ENCODE data around the gene TCEA2.
A peak's percentile ranks its signal among the peaks of the same experiment; 100 is the strongest.

Gene TCEA2

GRCh38 chr20:64062276-64062595 lies 762 bp upstream of the TCEA2 start:
- peaks cover 1% of the 10 kb centered on the region for H3K36me3 Mint-ChIP-seq (ENCODE audit: low read depth)
- no peak overlapping the region for H3K27ac Mint-ChIP-seq
- H3K9me3 Mint-ChIP-seq = no peaks in the 10 kb centered on the region
- no peaks in the 10 kb centered on the region for H3K27me3 Mint-ChIP-seq (ENCODE audit: low read depth)
- H3K4me1 Mint-ChIP-seq (ENCODE audit: low read depth) = peaks cover 46% of the 10 kb centered on the region
- no peak overlapping the region for H3K4me3 Mint-ChIP-seq

GRCh38 chr20:64063389-64064144 lies 569 bp downstream of the TCEA2 start:
- Mint-ChIP-seq H3K4me3 (peak overlapping the region; percentile 85), H3K4me1 (ENCODE audit: low read depth) (peaks cover 47% of the 10 kb centered on the region), H3K36me3 (ENCODE audit: low read depth) (peaks cover 1% of the 10 kb centered on the region), H3K9me3 (no peaks in the 10 kb centered on the region), H3K27ac (peak overlapping the region; percentile 81), H3K27me3 (ENCODE audit: low read depth) (no peaks in the 10 kb centered on the region)

- H3K27me3 Mint-ChIP-seq (ENCODE audit: low read depth) = no peaks in the 10 kb centered on the region
- peak overlapping the region; percentile 85 for H3K4me3 Mint-ChIP-seq
- peaks cover 47% of the 10 kb centered on the region for H3K4me1 Mint-ChIP-seq (ENCODE audit: low read depth)
- H3K27ac Mint-ChIP-seq = peak overlapping the region; percentile 81
- H3K9me3 Mint-ChIP-seq = no peaks in the 10 kb centered on the region
- peaks cover 1% of the 10 kb centered on the region for H3K36me3 Mint-ChIP-seq (ENCODE audit: low read depth)
Observed at GRCh38 chr20:64064145-64064698, 1.2 kb downstream of the TCEA2 start.

- Mint-ChIP-seq H3K4me3 (peak overlapping the region; percentile 74), H3K36me3 (ENCODE audit: low read depth) (peaks cover 1% of the 10 kb centered on the region), H3K27me3 (ENCODE audit: low read depth) (no peaks in the 10 kb centered on the region), H3K4me1 (ENCODE audit: low read depth) (peaks cover 46% of the 10 kb centered on the region), H3K27ac (peak overlapping the region; percentile 96), H3K9me3 (no peaks in the 10 kb centered on the region)
Observed at GRCh38 chr20:64065062-64065973, 2.3 kb downstream of the TCEA2 start.

- Mint-ChIP-seq H3K9me3 (no peaks in the 10 kb centered on the region), H3K4me1 (ENCODE audit: low read depth) (peaks cover 46% of the 10 kb centered on the region), H3K36me3 (ENCODE audit: low read depth) (peaks cover 1% of the 10 kb centered on the region), H3K4me3 (peak overlapping the region; percentile 74), H3K27ac (peak overlapping the region; percentile 96), H3K27me3 (ENCODE audit: low read depth) (no peaks in the 10 kb centered on the region)
Observed at GRCh38 chr20:64065974-64066343, 3.0 kb downstream of the TCEA2 start.

GRCh38 chr20:64067005-64067632 lies 4.1 kb downstream of the TCEA2 start:
- no peaks in the 10 kb centered on the region for H3K9me3 Mint-ChIP-seq
- peaks cover 45% of the 10 kb centered on the region for H3K4me1 Mint-ChIP-seq (ENCODE audit: low read depth)
- peak overlapping the region; percentile 68 for H3K4me3 Mint-ChIP-seq
- no peaks in the 10 kb centered on the region for H3K27me3 Mint-ChIP-seq (ENCODE audit: low read depth)
- H3K27ac Mint-ChIP-seq = peak overlapping the region; percentile 76
- peaks cover 1% of the 10 kb centered on the region for H3K36me3 Mint-ChIP-seq (ENCODE audit: low read depth)

- Mint-ChIP-seq H3K27ac (peak overlapping the region; percentile 71), H3K27me3 (ENCODE audit: low read depth) (no peaks in the 10 kb centered on the region), H3K36me3 (ENCODE audit: low read depth) (peaks cover 6% of the 10 kb centered on the region), H3K4me1 (ENCODE audit: low read depth) (peaks cover 43% of the 10 kb centered on the region), H3K4me3 (no peak overlapping the region), H3K9me3 (no peaks in the 10 kb centered on the region)
Observed at GRCh38 chr20:64067733-64068307, 4.8 kb downstream of the TCEA2 start.

- Mint-ChIP-seq H3K27me3 (ENCODE audit: low read depth) (no peaks in the 10 kb centered on the region), H3K9me3 (no peaks in the 10 kb centered on the region), H3K4me3 (no peak overlapping the region), H3K27ac (no peak overlapping the region), H3K4me1 (ENCODE audit: low read depth) (peaks cover 43% of the 10 kb centered on the region), H3K36me3 (ENCODE audit: low read depth) (peaks cover 10% of the 10 kb centered on the region)
Observed at GRCh38 chr20:64068386-64069208, 5.6 kb downstream of the TCEA2 start.

- H3K4me1 Mint-ChIP-seq (ENCODE audit: low read depth) = peaks cover 38% of the 10 kb centered on the region
- H3K27me3 Mint-ChIP-seq (ENCODE audit: low read depth) = no peaks in the 10 kb centered on the region
- no peaks in the 10 kb centered on the region for H3K9me3 Mint-ChIP-seq
- peaks cover 14% of the 10 kb centered on the region for H3K36me3 Mint-ChIP-seq (ENCODE audit: low read depth)
- no peak overlapping the region for H3K27ac Mint-ChIP-seq
- no peak overlapping the region for H3K4me3 Mint-ChIP-seq
Observed at GRCh38 chr20:64069209-64069613, 6.2 kb downstream of the TCEA2 start.

GRCh38 chr20:64069614-64070243 lies 6.7 kb downstream of the TCEA2 start:
- H3K27ac Mint-ChIP-seq = no peak overlapping the region
- peaks cover 14% of the 10 kb centered on the region for H3K36me3 Mint-ChIP-seq (ENCODE audit: low read depth)
- H3K4me1 Mint-ChIP-seq (ENCODE audit: low read depth) = peaks cover 33% of the 10 kb centered on the region
- H3K9me3 Mint-ChIP-seq = no peaks in the 10 kb centered on the region
- H3K4me3 Mint-ChIP-seq = no peak overlapping the region
- H3K27me3 Mint-ChIP-seq (ENCODE audit: low read depth) = no peaks in the 10 kb centered on the region

- Mint-ChIP-seq H3K27me3 (ENCODE audit: low read depth) (no peaks in the 10 kb centered on the region), H3K9me3 (no peaks in the 10 kb centered on the region), H3K4me3 (no peak overlapping the region), H3K4me1 (ENCODE audit: low read depth) (peaks cover 28% of the 10 kb centered on the region), H3K27ac (no peak overlapping the region), H3K36me3 (ENCODE audit: low read depth) (peaks cover 15% of the 10 kb centered on the region)
Observed at GRCh38 chr20:64070244-64070993, 7.4 kb downstream of the TCEA2 start.

GRCh38 chr20:64071341-64072332 lies 8.6 kb downstream of the TCEA2 start:
- Mint-ChIP-seq H3K27me3 (ENCODE audit: low read depth) (no peaks in the 10 kb centered on the region), H3K4me1 (ENCODE audit: low read depth) (peaks cover 17% of the 10 kb centered on the region), H3K36me3 (ENCODE audit: low read depth) (peaks cover 20% of the 10 kb centered on the region), H3K4me3 (no peak overlapping the region), H3K27ac (no peak overlapping the region), H3K9me3 (no peaks in the 10 kb centered on the region)
